HPDE6-E6E7 (cell line): ENCODE results near the gene NACC1.

Experiments
- DNase-seq: peaks from one replicate; pipeline ENCODE4 v3.0.0; 2011; ENCODE audit warnings: missing footprints; ENCODE audit errors: extremely low spot score

The NACC1 gene

DNA sequence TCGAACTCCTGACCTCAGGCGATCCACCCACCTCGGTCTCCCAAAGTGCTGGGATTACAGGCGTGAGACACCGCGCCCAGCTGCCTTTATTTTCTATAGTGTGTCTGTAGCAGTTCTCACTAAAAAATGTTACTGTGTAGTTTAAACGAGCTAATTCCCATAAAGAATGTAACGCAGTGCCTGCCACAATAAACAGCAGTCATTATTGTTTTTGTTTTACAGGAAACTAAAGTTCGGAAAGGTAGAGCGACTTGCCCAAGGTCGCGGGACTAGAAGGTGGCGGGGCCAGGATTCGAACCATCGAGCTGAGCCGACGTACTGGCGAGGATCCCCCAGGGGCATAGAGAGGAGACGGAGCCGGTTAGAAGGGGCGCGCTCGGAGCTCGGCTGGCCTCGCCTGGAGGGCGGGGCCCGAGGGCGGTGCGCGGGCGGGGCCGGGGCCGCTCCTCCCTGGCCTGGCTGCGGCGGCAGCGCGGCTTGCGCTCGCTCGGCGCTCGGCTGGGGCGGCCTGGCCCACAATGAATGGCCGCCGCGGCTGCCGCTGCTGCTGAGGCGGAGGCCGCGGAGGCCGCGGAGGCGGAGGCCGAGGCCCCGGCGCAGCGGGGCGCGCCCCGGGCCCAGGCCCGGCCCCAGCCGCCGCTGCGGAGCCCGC is at the start of gene NACC1:
TSS of gene NACC1 (plus strand) at position 493 of the 652 bp plus-strand sequence. CDS start 16,944 bp downstream, outside the sequence.
- DNase-seq = peak; percentile 94

DNA sequence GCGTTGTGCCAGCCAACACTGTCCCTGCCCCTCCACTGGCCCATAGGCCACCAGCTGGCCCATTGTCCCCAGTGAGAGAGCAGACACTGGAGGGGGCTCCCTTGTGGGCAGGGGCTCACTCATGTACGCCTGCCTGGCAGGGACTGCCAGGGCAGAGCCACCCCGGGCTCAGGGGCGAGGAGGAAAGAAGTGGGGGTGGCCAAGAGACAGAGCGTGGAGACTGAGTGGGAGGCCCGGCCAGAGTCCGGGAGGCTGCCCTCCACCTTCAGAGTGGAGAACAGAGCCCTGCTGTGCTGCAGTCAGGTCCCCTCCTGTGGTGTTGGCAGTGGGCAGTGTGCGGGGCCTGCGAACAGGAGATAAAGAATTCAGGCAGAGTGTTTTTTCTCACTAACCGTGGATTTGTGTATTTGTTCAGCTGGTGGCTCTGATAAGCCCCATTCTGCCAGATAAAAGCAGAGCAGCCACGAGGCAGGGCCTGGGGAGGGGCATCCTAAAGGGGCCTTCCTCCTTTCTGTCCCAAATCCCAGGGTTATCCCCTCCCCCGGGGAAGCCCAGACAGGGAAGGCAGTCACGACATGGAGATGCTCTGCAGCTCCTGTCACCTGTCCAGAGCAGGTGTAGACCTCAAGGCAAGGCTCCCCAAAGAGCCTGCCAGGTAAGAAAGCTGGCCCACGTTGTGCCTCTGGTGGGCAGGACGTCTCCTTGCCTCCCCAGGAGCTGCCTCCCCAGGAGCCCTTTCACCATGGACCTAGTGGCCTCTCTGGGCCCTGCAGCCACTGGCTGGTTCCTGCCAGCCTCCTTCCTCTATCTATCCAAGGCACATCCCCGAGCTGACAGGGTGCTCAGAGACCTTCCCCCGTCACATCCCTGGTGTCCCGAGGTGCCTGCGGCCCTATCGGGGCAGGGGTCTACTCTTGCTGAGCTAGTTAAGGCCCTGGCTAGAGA is 48.4 kb upstream of the NACC1 start:
- DNase-seq = no peak

DNA sequence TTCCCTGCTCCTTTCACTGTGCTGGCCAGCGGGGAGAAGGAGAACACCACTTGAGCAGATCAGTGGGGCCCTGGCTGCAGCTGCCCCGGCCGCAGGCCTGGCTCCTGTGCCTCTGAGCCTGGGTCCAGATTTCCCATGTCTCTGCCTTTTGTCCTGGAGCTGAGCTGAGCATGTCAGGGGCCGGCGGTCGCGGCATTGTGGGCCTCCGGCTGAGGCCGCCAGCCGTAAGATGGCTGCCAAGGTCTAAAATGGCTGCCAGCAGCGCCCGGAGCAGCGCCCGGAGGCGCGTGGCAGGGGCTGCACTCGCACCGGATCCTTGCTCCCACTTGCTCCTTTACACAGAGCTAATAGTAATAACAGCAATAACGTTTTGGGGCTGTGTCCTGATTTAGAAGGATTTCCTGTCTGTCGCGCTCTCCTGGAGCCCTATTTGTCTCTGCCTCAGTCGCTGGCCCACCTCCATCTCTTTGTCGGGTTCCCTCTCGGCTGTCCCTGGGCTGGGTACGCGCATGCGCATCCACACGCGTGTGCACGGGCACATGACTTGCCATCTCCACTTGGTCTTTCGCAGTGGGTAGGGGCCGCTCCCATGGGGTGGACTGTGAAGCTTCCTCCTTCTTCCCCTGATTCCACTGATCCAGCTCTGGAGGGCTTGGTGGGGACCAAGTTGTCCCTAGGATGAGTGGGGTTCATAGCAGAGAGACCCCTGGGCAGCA is 47.5 kb upstream of the NACC1 start:
- no peak for DNase-seq

DNA sequence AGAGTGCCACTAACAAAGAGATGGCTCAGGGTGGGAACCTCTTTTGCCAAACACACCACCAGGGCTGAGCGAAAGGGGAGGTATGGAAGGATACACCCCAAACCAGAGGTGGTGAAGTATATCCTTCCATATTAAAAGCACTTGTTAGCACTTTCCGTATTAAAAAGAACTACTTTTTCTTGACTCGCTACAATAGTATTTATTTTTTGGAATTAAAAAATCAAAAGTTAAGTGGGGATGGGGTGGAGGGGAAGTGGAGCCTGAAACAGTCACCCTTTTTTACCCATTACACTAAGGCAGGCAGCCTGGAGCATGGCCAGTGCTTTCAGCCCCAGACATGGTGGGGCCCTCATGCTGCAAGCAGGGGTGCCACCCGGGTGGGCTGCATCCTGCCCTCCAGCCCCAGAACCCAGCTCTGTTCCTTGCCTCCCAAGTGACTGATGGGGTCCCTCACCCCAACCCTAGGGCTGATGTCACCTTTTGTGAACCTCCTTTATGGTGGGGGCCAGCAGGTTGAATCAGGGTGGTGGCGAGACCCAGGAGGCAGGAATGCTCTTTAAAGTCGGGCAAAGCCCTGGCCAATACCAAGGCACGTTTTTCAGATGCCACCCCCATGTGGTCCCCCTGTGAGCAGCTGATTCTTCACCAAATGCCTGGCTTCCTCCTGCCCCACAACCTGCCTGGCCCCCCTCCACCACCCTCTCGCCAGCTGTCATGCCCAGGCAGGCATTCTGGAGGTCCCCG is 46.4 kb upstream of the NACC1 start:
- no peak for DNase-seq

DNA sequence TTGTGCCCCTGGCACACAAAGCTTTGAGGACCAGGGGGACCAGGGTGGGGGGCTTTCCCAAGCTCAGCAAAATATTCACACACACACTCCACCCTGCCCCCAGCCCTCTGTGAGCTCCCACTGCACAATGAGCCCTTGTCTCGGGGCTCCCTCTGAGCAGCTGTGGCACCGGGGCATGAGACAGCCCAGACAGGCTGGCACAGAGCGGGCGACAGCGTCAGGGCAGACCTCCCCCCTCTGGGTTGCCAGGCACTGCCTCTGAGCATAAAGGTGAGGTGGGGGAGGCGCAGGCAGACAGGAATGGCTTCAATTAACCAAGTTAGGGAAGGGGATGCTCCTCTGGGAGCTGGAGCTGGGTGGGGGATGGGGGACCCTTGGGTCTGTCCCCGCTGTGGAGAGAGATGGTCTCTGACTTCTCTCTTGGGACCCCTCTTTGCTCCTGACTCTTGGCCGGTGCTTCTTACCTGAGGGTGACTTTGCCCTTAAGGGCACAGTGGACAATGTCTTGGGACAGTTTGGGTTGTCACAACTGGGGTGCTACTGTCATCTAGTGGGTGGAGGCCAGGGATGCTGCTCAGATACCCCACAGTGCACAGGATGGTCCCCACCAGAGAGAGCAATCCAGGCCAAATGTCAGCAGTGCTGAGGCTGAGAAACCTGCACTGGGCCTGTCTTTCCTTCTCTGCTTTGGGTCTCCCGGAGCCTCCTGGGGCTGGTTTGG is 45.7 kb upstream of the NACC1 start:
- no peak for DNase-seq

DNA sequence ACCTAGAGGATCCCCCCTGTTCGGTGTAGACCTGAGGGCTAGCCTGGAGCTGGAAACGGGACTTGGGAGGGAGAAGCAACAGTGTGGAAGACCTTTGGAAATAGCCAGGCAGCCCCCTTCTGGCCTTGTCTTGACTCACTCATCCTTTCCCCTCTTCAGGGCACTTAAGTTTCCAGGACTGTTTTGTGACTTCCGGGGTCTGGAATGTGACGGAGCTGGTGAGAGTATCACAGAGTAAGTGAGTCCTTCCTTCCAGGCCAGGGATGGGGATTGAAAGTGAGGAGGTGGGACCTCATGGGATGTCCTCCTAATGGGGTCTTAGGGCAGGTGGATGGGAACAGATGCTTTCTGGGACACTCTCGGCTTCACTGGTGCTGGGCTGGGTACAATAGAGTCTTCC is 44.8 kb upstream of the NACC1 start:
- no peak for DNase-seq

DNA sequence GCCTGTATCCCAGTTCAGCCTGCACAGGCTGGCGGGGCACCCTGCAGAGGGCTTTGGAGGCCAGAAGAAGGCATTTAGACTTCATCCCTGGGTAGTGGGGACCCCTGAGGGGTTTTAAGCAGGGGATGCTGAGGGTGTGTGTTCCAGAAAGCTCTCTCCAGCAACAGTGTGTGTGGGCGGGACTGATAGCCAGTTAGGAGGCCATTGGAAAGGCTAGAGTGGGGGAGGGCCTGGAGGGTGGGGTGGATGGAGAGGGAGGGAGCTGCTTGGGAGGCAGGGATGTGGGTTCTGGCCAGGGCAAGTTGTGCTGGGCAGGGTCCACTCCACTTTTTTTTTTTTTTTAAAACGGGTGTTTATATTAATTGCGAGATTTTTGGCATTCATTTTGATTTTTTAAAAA is 43.7 kb upstream of the NACC1 start:
- DNase-seq = no peak

DNA sequence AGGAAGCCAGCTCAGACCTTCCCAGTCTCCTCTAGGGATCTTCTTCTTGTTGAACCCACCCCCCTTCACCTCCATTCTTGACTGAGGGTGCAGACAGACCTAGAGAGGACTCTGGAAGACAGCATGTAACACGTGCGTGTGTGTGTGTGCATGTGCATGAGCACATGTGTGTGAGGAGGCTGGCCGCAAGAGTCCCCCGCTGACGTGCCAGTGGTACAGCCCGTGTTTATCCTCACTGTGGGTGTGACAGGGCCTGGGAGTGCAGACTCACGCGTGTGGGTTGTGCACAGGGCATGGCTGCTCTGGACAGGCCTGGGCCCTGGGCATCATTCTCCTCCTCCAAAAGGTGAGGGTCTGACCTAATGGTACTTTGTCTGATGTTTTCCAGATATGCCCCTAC is 41.7 kb upstream of the NACC1 start:
- no peak for DNase-seq

DNA sequence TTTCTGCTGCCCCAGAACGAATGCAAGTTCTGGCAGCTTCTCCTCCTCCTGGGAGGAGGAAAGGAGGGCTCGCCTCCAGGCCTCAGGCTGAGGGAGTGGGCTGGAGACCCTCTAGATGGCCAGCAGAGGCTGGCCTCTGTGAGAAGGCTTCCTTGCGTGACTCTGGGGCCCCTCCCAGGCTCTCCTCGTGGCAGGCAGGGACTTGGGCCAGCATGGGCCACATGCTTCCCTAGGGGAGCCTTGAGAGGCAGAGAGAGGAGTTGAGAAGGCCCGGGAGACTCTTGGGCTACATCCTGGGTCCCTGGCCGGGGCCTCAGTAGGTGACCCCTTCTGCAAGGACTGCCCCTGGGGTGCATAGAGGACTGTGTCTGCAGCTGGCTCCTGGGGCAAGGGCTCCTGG is 41.3 kb upstream of the NACC1 start:
- DNase-seq = no peak

DNA sequence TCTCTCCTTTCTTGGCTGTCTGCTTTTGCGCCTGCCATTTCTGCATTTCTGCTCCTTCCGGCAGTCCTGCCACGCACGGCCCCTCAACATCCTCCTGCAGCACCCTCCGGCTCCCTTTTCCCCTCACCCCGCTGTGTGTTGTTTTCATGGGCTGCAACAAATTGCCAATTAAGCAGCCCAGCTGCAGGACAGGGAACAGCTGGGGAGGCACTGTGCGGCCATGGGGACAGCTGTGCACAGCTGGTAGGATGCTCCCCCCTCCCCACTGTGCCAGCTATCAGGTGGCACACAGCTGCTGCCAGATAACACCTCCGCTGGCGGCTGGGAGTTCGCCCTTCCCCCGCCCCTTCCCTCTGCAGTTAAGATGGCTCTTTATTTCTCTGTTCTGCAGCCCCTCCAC is 40.8 kb upstream of the NACC1 start:
- DNase-seq = no peak

DNA sequence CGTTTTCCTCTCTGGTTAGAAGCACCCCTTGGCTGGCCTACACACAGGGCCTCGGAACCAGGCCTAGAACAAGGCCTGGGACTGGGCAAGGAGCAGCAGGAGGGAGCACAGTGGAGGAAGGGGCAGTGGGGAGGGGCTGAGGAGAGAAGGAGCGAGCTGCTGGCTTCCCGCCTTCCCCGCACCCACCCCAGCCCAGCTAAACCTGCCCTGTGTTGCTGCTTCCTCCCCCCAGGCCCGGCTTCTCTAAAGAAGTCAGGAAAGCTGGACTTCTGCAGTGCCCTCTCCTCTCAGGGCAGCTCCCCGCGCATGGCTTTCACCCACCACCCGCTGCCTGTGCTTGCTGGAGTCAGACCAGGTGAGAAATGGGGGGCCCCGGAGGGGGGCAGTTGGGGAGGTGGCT is 39.7 kb upstream of the NACC1 start:
- DNase-seq = no peak

DNA sequence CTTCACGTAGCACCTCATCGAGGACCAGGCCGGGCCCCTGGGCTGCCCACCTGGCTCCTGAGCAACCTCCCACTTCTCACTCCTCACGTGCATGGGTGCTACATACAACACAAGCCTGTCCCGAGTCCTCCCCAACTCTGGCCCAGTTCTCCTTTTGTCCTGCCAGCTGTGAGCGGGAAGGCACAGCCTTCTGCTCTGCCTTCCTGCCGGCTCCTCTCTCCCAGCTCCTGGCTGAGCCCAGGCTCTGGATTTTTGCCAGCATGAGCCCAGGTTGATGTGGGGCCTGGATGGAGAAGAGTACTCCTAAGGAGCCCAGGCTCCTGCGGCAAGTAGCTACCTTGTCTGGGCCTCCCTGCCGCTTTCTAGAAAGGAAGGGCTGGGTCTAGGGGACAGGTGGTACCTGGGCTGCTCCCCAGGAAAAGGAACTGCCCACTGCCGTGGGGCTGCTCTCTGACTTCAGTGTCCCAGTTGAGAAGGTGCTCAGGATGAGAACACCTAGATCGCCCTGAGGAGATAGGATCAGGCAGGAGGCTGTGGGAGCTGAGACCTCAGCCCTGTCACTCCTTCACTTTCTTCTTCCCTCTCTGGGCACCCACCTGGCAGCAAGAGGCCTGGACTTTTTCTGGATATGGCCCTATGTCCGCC is 39.0 kb upstream of the NACC1 start:
- no peak for DNase-seq

DNA sequence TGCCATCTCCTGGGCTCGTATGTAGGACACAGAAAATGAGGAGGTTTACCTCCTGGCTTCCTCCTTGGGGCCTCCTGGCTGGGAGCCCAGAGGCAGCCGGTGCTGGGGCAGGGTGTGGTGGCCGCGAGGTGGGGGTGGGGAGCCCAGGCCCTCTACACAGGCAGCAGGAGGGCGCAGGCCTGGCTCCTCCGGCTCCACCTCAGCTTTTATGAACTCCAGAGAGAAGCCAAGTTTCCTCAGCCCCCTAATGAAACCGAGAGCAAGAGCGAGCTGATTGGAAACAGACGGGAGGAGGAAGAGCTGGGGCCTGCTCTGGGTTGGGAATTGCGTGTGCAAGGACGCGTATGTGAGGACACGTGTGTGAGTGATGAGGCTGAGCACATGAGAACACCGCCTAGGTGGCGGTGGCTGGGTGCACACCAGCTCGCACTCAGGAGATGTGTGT is 38.5 kb upstream of the NACC1 start:
- DNase-seq = no peak

DNA sequence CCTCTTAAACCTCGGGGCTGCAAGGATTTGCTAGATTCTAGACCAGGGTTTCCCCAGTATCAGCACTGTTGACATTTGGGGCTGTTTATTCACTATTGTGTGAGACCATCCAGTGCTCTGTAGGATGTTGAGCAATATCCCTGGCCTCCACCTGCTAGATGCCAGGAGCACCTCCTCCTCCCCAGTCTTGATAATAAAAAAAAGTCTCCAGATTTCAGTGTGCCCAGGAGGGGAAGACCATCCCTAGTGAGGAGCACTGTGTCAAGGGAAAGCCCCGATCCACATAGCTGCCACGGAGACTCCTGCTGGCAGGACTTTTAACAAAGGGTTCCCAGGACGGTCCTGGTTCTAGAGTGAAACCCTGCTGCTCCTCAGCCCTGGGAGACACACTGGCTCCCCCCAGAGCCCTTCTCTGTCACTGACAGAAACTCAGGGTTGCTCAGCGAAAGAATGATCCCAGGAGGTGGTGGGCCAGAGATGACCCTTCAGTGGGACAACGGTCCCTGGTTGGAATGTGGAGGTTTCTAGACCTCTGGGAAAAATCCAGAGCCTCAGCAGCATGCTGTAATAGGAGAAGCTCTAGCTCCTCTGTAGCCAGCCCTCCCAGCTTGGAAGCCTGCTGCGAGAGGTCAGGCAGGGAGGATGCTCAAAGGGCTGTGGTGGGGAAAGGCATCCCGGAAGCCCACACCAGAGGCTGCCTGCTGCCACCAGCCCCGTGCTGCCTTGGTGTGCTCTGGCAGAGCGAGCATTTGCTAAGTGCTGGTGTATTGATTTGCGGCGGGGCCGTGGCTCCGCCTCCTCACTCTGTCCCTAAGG is 35.7 kb upstream of the NACC1 start:
- DNase-seq = no peak

DNA sequence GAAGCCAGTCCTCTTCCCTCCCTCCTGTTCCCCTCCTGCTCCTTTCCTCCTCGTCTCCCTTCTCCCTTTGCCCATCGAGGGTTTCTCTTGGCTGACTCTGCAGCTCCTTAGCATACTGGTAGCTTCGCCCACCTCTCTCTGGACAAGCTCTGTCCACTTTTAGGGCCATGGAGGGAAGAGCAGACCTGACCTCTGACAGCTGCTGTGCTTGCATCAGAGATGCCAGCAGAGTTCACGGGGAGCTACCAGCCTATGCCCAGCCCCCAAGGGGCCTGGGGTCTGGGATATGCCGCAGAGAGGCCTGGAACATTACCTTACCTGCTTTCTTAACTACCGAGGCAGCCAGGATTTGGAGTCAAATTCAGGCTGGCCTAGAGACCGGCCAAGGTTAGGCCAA is 35.1 kb upstream of the NACC1 start:
- DNase-seq = no peak

DNA sequence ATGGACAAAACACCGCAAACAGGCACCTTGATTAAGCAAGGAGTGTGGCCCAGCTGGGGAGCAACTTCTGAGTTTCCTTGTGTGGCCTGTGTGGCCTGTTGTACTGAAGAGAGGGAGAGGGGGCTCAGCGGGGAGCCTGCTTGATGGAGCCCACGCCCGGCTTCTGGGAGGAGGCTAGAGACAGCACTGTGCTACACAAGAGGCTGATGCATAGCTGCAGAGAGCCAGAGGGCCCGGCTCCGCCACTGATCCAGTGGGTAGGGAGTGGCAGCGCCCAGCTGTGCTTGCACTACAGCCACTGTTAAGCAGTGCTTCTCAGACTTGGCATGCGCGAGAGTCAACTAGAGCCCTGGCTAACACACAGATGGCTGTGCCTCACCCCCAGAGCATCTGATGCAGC is 34.4 kb upstream of the NACC1 start:
- no peak for DNase-seq

DNA sequence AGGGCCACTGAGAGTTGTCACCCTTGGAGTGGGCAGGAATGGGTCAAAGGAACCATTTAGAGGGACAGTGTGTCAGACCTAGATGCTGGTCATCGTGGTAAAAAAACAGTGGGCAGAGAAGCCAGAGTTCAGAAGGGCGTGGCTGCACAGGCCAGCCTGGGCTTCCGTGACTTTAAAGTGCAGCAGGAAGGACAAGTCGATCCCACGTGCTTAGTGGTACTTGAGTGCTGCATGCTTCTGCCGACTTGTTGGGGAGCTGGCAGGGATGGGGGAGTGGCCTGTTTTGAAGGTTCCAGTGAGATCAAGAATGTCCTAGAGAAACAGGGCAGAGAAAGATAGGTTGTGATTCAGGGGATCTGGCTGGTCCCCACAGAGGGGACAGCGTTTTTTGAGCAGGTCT is 32.4 kb upstream of the NACC1 start:
- DNase-seq = no peak

DNA sequence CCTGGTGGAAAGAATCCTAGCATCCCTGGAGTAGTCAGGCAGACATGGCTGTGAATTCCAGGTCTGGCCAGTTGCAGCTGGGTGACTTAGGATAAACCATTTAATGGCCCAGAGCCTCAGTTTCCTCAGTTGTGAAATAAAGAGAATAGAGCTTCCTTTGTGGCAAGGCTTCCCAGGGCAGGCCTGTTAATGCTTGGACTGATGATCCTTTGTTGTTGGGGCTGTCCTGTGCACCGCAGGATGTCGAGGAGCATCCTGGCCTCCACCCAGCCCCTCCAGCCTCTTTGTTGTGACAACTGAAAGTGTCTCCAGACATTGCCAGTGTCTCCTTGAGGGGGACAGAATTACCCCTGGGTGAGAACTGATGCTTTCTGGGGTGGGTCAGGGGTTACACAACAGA is 31.7 kb upstream of the NACC1 start:
- DNase-seq = no peak

DNA sequence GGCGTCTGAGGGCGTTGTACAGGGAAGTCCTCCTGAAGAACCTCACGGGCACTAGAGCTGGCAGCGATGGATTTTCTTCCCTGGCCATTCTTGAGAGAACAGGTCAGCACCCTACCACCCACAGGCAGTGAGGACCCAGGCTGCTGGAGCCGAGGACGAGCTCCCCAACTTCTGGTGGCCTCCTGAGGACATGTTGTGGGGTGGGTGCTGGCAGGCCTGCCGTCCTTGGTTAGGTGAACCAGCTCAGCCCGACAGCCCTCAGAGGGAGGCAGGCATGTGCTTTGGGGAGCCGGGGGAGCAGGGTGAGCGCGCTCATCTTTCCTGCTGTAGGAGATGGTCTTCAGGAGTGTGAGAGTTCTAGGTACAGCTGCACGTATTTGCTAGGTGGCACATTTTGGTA is 30.8 kb upstream of the NACC1 start:
- DNase-seq = no peak
